SIG-M5 treated with dmso at 0.1 percent for 504 hours (cell line): ENCODE measurements around the gene EPHA10.

ENCODE experiments used
- DNase-seq: peaks from one replicate; lab custom pipeline; 2025; ENCODE audit not compliant: unreplicated experiment; lab: John Stamatoyannopoulos, UW

EPHA10 gene

DNA sequence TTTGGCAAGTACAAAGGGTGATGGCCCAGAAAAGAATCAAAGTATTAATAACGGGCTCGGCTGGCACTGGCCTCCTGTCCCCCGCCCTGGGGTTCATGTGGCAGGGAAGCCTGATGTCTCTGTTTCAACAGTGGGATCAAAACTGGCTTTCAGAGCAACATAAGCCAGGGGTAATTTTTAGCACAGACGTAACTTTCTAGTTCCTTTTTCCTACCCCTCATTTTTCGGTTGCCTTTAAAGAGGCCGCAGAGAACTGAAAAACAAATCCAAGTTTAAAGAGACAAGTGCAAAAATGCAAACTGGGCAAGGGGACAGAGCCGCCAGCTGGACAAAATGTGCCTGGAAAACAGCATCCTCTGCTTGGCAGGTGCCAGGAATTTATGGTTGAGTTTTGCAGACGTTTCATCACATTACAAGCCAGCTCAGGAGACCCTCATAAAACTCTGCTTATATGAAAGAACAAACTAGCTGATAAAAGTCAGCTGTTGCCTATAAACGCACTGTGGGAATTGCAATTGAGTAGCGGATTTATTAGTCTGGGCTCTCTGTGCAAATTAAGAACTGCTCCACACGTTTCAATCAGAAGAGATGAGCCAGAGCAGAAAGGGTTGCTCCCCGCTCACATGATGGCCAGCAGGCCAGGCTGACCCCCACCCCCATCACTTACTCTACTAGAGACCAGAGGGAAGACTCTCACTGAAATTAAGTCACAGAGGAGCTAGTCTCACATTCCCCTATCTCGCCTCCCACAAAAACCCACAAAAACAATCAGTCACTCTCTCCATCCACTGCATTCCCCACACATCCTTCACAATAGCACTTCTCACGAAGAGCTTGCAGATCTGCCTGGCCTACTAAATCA lies 88.4 kb downstream of the EPHA10 start:
- DNase-seq, result peak; percentile 75

DNA sequence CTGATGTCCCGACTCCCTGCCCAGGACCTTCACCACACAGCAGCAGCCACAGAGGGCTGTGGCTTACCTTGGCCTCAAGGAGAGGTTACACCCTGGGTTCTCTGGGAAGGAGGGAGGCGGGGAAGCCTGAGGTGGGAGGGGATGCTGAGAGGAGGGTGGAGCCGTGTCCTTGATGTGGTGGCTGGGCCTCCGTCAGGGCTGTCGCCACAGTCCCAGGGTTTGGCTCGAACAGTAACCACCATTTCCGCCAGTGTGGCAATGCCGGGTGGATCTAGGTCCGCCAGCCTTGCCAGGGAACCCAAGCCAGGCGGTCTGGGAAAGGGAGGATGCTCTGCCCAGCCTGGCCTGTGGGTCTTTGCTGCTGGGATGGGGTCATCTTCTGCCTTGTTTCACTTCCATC lies 91.0 kb downstream of the EPHA10 start:
- peak; percentile 34 for DNase-seq

DNA sequence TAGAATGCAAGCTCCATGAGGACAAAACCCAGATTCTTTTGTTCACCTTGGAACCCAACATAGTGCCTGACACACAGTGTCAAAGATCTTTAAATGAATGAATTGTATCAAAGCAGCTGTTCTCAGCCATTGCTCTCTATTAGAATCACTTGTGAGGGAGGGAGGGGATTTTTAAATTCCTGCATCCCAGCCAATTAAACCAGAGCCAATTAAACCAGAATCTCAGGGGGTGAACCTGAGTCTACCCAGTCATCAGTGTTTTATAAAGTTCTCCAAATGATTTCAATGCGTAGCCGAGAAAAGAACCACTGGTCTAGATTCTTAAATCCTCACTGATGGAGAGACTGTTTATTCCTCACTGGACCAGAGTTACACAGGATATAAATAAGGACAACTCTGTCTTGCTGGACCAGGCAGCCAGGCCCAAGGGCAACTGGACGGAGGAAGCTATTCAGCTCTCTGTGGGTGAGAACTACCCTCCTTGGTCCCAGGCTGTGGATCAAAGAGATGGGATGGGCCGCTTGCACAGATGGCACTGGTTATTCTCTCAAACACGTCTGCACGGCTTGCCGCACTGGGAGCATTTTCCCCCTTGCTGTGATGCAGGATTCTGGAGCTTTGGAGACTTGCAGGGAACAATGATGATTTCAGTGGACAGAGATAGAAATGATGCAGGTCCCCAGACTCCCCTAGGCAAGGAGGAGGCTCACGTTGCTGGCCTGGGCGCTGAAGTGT lies 92.6 kb downstream of the EPHA10 start:
- DNase-seq, result no peak

DNA sequence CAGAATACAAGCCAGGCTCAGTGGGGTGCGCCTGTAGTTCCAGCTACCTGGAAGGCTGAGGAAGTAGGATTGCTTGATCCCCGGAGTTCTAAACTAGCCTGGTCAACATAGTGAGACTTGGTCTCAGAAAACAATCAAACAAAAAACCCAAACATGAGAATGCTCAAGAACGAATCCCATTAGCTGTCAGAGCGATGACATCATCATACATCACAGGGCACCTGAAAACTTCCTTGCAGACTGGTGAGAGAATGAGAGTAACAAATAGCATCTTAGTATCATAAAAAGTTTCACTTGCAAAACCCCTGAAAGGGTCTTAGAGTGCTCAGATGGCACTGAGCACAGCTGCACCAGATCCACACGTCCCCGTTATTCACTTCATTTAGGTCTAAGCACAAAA lies 93.7 kb downstream of the EPHA10 start:
- no peak for DNase-seq

DNA sequence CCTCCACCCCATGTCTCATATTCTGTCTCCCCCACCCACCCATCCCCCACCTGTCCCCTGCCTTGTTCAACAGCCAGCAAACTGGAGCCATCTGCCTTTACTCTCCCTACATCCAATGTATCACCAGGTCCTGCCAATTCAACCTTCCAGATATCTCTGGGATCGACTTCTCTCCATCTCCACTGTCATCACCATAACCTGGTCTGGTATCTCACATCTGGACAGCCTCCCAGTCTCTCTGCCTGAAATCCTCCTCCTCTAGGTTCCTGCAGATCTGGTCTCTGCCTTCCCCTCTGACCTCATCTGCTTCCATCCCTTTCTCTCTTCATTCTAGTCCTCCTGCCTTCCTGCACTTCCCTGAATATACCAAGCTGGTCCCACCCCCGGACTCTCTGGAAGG lies 94.8 kb downstream of the EPHA10 start:
- no peak for DNase-seq

DNA sequence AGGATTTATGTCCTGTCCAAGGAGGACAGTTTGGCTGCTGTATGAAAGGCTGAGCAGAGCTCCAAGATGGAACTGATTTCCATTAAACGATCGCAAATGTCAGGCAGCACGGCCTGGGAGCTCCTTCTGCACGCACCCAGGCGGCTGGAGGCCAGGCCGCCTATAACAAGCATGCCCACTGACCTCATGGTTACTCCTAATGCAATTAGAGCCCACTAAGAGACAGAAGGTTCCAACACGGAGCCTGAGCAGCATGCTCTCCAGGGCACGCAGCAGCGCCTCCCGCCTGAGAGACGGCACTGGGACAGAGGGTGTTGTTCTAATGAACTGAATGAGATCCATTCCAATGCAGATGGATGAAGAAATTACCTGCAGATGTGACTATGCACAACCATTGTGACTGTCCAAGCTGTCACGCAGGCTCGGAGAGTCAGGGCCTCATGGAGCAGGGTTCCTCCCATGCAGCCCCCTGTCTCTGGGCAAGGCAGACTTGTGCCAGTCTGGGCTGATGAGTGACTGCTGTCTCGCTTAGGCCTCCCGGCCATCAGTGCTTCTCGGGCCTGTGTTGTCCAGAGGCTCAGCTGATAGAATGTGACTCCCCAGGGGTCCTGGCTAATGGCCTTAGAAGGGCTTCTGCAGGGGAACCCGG lies 97.8 kb downstream of the EPHA10 start:
- DNase-seq, result no peak

DNA sequence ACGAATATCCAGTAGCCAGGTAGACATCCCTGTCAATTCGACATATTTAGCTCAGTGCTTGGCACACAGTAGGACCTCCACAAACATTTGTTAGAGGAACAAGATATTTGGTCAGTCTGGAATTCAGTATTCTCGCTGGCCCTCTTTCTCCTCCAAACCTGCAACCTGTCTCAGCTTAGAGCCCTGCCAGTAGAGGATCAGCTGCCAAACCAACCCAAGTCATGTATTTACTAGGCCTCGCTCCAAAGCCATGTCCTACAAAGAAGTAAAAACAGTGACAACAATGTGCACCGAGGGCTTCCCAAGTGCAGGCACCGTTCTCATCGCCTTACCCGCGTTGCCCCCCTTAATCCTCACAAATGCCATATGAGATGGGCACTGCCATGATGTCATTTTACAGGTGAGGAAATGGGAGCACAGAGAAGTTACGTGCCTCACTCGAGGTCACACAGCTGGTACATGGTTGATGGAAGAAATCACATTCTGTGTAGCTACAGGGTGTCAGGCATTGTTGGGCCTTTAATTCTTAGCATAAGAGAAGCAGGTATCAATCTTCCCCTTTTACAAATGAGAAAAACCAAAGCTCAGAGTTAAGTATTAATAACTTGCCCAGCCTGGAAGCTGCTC lies 98.6 kb downstream of the EPHA10 start:
- DNase-seq, result no peak
